ENCODE data around the gene RHBDD1.

Gene RHBDD1

DNA sequence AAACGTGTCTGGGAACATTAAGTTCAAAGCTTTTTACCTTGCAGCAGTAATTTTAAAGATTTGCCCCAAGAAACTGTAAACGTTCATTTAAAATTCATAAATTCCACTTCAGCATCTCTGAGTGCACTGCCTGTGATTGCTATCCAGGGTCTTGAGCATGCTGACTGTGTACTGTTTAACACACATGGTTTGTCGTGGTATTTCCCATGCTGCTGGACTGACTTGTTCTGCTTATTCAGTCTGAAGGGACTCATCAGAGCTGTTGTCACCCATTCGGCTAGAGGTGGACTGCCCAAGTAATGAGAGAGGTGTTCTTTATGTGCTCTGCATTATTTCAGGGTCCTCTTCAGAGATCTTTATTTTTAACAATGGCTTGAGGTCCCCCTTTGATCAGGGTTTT, 53.1 kb downstream of the RHBDD1 start:
- DNase-seq, result no peak

DNA sequence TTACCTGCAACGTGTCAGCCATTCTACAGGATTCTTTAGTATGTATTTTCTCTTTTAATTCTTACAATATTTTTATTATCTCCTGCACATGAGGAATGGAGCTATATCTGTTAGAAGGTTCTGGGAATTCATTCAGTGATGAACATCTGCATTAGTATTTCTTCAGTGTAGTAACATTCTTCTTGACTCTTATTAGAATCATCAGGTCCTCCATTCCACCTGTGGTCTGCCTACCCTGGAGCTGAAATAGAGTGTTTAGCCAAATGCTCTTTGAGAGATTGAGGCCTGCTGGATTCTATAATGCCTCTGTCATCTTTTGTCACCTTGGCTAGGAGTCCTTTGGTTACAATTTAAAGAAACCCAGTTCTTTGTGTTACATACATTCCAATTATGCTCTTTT, 54.4 kb downstream of the RHBDD1 start:
- no peak for DNase-seq

DNA sequence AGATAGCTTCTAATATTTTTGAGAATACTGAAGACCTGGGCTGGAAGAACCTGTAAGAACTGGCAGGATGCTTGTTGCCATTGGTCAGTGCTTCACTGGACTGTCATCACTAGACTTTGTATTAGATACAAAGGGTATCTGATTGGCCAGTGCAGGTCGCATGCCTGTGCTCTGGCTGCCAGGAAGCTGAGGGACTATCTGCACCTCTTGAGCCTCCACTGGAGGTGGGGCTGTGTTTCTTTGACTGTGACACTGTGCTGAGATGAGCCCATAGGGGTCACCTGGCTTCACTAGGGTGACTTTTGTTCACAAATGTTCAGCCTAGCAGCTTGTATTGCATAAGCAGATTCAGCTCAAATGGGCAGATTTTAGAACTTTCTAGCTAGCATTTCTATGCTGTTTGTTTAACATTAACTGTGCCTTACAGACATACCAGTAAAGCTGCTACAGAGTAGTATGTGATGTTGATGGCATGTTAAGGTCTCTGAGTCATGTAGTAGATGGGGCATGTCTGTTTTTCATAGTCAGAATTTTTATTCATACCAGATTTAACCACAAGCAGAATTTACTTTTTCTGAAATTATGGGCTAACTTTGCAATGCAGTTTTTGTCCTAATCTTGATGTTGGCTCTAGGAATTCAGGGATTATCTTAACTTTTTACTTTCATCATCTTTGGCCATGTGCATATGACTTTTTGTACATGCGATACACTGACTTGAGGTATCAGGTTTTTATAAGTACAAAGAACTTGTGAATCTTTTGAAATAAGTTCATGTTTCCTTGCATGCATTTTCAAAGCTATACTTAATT, 56.1 kb downstream of the RHBDD1 start:
- no peak for DNase-seq

DNA sequence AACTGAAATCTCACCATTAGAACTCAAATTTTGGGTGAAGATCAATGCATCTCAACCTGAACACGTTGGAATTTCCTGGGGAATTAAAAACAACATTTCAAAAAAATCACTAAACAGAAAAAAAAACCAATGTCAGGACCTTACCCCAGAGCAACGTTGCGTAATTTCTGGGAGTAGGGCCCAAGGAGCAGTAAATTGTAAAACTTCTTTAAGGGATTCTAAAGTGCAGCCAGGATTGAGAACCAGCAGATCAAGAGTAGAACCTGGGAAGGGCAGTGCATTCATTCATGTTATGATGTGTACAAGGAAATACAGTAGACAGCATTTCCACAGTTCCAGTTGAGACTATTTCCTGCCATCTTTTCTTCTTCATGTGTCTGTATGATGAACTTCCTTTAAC, 56.9 kb downstream of the RHBDD1 start:
- no peak for DNase-seq

DNA sequence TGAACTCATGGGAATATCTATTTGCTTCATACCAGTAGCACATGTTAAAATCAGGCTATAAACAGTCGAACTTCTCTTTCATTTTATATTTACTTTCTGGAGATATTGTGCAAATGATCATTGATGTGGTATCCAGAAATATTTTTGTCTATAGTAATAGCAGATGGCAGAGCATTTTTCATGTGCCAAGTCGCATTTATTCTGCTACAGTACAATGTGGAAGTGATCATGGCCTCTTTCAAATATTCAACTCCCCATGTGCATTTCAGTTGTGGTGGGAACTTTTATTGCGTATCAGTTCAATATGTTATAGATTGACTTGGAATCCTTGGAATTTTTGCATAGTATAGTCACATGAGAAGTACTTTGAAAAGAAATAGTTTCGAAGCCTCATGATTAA, 57.4 kb downstream of the RHBDD1 start:
- no peak for DNase-seq

DNA sequence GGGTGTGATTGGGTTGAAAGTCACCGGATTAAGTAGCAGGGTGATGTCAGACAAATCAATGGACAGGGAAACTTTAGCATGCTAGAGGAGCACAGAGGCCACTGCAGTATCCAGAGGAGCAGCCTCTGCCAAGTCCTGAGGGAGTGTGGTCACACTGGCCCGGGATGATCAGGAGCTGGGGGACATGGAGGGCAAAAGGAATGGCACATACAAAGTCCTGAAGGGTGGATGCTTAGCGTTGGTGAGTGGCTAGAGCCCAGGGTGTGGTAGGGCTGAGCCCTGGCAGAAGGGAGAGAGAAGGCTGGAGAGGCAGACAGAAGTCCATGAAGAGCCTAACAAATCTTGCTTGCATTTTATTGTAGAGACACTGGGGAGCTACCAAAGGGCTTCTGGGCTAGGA, 58.9 kb downstream of the RHBDD1 start:
- DNase-seq, result no peak

DNA sequence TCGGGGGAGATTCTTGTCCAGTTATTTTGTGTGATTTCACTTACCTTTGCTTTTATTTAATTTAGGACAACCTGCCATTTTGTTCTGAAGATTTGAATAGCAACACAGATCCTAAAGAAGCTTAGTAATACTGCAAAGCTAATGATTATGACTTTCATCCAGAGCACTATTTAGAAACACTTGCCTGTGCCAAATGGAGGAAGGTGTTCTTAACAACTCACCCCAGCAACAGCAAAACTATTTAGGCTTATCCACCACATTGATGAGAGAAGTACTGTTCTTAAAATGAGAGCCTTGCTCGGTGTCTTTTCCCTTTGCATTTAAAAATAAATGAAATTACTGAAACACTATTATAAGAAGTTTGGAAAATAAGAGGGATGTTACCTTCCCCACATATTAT, 59.7 kb downstream of the RHBDD1 start:
- no peak for DNase-seq

DNA sequence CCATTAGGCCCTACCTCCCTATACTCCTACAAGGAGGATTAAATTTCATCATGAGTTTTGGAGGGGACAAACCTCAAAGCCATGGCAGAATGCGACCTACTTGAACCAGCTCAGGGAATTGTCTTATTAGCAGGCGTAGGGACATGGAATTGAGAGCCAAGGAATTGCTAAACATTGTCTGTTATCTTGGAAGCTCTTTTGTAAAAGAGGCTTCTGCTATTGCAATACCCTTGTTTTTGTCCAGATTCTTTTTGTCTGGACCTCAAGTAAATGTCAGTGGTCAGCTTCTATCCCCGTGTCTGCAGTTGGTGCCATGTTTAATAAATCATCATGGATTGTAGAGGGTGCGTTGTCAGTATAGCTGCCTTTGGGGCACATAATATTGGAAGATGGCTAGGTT, 62.3 kb downstream of the RHBDD1 start:
- DNase-seq, result no peak

DNA sequence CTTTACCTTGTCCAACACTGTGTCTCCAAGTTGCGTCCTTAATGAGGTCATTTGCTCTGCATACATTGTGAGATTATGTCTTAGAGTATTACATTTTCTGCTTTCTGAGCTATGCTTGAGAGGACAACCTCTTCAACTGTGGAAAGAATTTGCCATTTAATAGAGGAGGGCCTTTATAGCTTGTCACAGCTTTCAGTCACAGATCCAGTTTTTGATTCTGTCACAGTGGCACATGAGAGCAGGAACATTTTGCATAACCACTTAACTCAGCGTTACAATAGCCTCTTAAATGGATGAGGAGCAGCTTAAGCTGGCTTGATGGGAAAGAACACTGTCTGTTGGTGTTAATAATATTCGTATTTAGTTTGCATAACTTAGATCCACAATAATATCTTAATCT, 63.0 kb downstream of the RHBDD1 start:
- DNase-seq, result no peak

DNA sequence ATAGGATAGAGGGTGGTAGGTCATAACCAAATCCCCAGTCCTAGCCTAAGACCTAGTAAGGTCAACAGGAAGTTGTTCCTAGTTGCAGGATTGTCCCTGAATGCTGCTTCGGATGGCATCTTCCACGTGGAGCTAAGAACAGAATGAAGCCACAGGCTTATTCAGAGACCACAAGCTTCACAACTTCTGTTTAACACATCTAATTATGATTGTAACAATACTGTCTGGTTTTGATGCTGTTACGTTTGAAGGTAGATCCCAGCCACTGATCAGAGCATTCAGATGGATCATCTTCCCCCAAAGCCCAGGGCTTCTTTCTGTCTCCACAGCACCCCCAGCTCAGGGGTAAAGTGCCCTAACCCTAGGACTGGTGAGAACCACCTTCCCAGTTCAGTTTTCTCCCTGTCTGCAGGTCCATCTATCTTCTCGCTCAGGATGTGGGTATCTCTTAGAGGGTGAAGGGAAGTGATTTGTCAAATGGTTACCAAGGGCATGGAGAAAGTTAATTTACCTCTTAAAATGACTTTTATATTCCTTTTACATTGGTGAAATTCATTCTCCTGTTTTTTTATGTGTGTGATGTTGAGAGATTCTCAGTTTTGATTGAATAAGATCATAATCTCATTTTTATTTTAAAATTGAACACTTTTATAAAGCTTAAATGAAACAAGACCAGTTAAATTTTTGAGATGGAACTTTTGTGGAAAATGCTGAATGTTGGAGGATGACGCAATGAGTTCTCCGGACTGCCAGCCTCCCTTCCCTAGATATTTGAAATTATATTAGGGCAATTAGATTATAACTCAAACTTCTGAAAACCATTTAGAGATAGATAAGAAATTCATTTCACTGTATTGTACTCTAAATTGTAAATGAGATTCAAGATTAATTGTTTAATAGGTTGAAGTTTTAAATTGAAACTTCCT, 66.5 kb downstream of the RHBDD1 start:
- no peak for DNase-seq

DNA sequence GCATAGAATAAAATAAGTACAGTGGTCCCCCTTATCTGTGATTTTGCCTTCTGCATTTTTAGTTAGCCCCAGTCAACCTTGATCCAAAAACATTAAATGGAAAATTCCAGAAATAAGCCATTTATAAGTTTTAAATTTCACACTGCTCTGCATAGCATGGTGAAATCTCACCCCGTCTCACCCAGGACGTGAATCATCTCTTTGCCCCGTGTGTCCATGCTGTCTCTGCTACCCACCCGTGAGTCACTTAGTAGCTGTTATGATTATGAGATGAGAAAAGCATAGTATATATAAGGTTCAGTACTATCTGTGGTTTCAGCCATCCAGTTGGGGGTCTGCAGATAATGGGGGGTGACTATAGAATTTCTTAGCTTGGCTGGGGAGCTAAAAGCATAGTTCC, 67.3 kb downstream of the RHBDD1 start:
- DNase-seq, result no peak

DNA sequence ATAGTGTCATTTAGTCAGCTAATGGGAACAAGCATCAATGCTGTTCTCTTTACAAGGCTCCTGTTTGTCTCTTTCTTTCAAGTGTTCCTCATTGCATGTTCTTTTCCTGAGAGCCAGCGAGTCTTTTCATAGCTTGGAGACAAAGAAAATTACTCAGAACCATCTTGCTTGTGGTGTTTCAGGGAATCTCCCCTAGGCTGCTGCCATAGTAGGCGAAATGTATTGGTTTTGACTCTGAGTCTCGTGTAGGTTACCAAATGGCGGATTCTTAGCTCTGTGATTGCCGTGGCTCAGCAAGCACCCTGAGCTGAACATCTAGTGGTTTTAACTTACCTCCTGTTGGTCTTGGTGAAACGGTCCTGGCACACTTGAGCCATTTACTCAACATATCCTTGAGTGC, 68.7 kb downstream of the RHBDD1 start:
- no peak for DNase-seq

DNA sequence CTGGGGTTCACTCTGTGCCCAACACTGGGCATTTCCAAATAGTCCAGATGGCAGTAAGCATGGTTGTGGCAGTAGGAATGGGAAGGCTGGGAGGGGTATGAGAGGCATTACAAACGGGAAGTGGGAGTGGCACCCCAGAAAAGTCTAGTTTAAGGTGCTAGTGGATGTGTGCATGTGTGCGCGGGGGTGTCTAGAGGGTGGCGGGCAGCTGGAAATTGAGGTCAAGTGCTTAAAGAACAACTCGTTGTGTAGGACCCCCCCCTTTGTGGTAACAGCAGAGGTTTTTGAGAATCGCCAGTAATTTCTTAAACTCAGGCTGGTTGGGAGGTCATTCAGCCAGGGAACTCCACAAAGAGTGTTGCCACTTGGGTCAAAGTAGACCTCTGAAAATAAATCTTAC, 69.9 kb downstream of the RHBDD1 start:
- DNase-seq, result no peak

DNA sequence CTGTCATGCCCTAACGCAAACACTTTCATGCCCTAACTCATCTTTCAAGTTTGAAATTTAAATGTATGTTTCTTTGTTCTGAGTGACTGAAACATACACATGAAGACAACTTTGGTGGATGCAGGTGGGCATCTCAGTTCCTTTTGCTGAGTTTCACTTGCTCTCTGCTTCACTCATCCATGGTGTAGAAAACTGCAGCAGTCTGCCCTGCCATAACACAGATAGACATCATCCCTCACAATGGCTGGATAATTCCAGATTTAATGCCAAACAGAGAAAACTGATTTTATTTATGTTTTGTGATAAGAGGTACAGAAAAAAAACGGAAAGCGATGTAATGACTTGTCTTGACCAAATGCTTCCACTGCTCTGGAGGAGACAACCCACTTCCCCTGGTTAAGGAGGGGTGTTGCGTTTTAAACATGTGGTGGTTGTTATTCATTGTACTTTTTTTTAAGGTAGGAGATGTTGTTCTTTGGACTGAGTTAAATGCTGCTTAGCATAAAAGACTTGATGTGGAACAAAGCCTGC, 70.4 kb downstream of the RHBDD1 start:
- no peak for DNase-seq

DNA sequence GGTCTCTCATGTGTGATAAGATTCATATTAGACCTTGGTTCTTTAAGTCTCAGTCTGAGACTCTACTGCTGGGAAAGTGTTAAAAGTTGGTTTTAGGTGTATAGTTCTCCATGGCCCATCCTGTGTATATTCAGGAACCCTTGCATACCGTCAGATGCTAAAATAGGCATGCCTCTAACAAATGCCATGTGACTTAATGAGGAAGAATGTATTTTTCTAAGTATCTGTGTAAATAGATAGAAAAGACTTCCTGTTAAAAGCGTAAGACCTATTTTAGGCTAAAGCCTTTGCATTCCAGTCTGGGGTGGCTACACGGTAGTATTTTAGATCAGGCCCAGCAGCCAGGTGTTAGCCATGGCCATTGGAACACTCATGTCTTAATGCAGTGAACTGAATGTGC, 73.3 kb downstream of the RHBDD1 start:
- no peak for DNase-seq

DNA sequence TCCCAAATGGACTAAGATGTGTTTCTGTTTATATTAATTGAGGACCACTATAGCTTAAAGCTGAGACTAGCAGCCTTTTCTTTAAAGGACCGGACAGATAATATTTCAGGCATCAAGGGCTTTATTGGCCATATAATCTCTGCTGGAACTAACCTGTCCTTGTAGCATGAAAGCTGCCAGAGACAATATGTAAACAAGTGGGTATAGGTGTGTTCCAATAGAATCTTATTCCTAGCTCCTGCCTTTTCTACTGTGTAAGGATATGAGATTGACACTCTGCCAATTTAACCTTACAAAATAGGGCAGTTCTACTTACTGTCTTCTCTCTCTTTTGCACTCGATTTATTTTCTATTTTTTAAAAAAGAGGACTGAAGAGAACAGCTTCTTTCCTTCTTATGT, 74.0 kb downstream of the RHBDD1 start:
- no peak for DNase-seq

DNA sequence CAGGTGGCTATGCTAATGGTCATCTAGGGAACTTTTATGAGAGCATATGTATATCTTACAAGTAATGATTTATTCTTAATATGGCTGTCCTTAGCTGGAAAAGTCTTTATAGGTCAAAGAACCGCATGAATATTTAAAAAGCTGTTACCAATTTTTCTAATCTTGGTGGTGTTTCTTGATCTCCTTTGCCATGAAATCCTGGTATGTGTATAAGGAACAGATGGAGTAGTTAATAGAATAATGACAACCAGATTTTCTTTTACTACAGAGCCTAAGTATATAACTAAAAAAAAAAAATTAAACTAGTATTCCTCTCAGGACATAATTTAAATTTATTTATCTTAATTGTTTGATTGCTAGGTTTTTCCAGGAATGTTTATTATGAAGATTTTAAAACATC, 74.5 kb downstream of the RHBDD1 start:
- DNase-seq, result no peak

DNA sequence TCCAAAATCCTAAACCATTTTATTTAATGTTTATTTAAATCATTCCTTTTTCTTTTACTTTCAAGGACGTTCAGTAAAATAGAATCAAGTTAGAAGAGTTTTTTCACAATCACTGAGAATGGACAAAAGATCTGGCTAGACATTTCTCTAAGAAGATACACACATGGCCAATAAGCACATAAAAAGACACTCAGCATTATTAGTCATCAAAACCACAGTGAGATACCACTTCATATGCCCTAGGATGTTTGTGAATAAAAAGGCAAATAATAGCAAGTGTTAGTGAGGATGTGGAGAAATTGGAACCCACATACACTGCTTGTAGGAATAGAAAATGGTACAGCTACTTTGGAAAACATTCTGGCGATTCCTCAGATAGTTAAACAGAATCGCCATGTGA, 76.1 kb downstream of the RHBDD1 start:
- no peak for DNase-seq

DNA sequence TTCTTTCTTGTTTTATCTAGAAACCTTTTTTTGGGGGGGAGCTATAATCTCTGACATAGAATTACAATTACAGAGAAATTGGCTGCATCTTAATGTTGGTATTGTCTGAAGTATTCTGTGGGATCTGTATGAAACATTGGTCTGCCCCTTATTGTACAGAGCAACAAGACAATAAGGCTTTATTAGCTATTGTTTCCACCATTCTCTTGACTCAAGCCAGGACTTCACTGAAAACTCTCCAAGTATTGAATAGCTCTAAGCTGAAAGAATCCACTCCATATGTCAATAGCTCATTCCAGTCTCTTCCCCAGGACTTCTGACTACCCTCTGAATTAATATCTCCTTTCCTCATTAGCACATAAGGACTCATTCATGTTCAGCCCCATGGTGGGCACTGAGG, 77.8 kb downstream of the RHBDD1 start:
- DNase-seq, result no peak

DNA sequence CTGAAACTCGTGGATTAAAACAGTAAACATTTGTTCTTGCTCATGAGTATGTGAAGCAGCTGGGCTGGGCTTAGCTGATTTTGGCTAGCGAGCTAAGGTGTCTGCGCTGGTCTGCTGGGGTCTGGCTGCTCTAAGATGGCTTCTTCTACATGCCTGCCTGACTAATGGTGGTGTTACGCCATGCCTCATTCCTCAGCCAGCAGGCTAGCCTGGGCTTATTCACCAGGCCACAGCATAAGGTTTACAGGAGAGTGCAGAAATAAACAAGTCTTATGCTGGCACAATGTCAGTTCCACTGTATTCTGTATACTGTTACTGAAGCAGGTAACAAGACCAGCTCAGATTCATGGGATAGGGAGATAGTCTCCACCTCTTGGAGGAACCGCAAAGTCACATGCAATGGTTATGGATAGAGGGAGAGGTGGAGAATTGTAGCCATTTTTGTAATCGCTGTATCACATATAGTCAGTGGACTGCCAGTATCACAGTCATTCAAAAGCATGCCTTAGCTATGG, 80.0 kb downstream of the RHBDD1 start:
- DNase-seq, result no peak

DNA sequence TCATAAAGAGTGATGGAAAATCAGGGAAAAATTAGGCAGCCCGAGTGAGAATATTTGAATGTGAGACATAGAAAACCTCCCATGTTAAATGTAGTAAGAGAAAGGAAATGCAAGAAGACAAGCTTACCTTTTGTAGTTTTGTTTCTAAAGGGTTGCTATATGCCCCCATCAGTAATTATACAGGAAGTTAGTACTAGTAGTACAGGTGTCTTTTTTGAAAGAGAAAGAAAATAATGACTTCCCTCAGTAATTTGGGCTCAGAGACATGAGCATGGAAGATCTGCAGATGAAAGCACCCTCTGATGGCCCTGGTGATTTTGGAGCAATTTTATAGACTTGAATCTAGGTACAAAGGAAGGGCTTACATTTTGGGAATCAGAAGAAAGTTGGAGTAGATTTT, 80.8 kb downstream of the RHBDD1 start:
- no peak for DNase-seq

DNA sequence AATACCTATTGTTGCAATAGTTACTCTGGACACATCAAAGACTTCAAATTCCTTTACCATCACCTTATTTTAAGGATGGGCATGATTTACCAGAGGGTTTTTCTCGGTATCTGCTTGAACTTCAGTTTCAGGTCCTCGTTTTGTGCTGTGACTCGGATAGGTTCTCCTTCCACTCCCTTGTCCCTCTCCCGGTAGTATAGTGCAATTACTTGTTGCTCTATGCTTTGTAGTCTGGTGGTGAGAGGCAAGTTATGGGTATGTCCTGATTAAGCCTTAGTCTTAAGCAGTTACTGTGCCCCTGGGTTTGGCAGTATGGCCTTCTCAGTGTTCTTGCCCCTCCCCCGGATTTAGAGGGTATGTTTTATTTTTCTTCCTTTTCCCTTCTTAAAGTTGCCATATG, 96.6 kb downstream of the RHBDD1 start:
- DNase-seq, result no peak

DNA sequence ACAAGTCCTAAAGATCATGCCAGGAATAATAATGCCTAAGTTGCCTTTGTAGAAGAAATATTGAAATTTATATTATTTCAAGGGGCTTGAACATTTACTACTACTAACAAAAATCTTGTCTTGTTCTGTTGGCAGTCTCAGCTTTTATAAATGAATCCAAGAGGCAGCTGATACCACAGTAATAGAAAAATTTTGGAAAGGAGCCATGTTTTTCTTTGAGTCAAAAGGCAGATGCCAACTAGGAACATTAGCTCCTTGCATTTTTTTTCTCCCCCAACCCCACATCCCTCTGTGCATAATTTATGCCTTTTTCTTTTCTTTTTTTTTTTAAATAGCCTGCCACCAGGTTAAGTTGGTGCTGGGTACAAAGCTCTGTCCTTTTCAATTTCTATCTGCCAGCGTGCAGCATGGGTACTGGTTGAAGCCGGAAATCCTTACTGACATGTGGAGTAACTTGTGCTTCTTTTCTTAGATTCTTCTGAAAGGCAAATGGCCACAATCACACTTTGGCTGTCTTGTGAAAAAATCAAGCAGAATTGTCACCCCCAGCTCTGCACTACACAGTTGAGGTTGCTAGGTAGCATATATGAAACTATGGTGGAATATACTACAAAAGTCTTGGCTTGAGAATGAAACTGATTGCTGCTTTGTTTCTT, 98.8 kb downstream of the RHBDD1 start:
- no peak for DNase-seq
